ENCODE measurements around the gene ATP6V1E1. TPM values are rescaled to one million over a fixed set of nuclear protein-coding genes. Genes with fewer than 3 reads are reported as not detected.
"Not testable (repeated sequence)": the region's sequence is repeated elsewhere in the genome, so short reads cannot be mapped to it uniquely, and the experiment has no call there.

ATP6V1E1 gene
- total RNA-seq, 1 donor from 2014 or later: 102 TPM

DNA sequence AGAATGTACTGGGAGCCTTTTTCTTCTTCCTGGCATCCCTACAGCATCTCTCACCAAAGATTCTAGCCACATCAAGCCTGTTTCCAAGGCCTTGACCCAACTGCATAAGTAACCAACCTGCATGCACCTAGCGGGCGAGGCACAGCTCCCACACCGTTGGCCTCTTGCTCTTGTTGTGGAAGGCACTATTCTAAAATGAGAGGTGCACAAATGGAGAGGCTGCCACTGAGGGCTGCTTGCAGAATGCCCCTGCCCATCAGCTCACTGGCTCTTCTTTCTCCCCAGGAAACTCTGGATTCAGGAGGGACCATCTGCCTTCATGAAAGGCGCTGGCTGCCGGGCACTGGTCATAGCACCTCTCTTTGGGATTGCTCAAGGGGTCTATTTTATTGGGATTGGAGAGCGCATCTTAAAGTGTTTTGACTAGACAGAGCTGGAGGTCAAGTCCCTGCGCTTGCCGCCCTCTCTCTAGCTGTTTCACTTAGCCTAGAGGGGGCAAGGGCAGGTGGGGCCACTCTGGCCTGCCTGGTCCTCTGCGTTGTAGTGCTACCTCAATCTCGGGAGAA is 38.7 kb downstream of the ATP6V1E1 start:
- intact Hi-C loops (cut with DNase I): no loop called here
- DNase-seq (ENCODE audit: low spot score) (no peak), ATAC-seq (no peak)

DNA sequence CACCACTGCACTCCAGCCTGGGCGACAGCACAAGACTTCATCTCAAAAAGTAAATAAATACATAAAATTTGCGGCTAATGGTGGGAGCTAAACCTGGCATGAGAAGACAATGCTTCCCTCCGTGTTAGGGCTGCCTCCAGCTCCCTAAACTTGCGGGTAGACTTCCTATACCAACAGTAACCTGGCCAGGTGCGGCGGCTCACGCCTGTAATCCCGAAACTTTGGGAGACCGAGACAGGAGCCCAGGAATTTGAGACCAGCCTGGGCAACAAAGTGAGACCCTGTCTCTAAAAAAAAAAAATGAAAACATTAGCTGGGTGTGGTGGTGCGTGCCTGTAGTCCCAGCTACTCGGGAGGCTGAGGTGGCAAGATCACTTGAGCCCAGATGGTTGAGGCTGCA is 39.9 kb downstream of the ATP6V1E1 start:
- intact Hi-C loops (cut with DNase I): no loop called here
- no peak for ATAC-seq
- DNase-seq (ENCODE audit: low spot score): no peak

DNA sequence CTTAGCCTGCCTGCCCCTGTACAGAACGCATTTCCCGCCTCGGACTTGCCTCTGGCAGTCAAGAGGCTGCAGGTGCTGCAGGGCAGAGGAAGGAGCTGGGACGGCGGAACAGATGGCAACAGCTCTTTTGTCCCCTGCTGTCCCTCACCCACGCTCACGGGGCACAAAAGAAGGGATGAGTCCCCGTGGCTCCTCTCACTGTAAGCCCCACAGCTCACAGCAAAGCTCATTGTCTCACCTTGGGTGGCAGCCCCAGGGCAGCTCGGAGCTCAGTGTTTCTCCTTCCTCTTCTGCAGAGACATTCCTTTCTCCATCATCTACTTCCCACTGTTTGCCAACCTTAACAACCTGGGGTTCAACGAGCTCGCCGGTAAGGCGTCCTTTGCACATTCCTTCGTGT is 40.9 kb downstream of the ATP6V1E1 start:
- intact Hi-C loops (cut with DNase I): no loop called here
- ATAC-seq (no peak), DNase-seq (ENCODE audit: low spot score) (no peak)

DNA sequence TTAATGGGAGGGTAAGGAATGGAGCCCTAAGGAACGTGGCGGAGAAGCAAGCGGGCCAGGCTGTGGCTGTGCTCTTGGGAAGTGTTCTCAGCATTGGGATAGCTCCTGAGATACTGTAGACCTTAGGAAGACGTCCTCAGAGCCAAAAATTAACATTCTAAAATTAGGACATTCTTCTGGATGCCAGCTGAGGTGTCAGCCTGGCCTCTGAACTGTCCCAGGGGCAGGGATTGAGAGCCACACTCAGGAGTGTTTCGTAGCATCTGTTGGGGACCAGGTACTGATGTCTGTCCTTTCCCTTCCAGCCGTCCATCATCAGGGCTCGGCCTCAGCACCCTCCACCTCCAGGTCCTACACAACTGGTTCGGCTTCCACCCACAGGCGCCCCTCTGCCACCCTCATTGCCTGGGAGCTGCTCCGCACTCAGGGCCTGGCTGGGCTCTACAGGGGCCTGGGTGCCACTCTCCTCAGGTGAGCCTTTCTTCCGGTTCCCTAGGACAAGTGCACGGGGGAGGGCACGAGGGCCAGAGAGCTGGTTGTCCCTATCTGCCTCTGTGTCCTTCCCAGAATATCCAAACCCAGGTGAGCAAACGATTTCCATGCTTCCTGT is 41.6 kb downstream of the ATP6V1E1 start:
- intact Hi-C loops (cut with DNase I): no loop called here
- DNase-seq (ENCODE audit: low spot score) (no peak), ATAC-seq (no peak)

DNA sequence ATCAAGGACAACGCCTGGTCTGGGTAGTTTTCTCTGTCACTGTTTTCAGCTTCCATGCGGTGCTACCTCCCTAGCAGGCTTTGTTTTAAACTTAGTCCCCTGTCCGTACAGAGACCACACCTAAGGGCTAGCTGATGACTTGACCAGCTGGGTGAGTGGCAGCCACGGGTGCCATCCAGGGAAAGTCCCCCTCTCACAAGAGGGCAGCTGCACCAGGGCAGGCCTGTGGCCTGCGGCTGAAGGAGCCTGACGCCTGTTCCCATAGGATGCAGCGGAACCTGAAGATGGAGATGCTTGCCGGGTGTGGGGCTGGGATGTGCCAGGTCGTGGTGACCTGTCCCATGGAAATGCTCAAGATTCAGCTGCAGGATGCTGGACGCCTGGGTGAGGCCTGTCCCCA is 45.4 kb downstream of the ATP6V1E1 start:
- no peak for ATAC-seq
- intact Hi-C loops (cut with DNase I): no loop called here
- DNase-seq (ENCODE audit: low spot score): no peak

DNA sequence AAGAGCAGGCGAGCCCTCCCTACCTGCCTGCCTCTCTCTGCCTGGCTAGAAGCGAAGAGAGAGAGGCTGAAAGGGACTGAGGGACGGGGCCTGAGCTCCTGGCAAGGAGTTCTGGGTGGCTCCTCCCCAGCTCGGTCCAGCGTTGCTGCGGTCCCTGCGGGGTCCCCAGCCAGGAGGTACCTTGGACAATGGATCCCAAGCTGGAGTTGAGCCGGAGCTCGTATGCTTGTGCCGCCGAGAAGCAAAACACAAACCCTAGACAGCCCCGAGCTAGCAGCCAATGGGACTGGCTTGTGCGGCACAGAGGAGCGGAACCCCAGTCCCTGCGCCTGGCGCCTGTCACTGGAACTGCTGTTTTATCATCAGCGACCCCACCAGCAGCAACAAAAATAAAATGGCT is 46.9 kb downstream of the ATP6V1E1 start:
- no peak for DNase-seq (ENCODE audit: low spot score)
- no peak for ATAC-seq
- intact Hi-C loops (cut with DNase I): no loop called here

DNA sequence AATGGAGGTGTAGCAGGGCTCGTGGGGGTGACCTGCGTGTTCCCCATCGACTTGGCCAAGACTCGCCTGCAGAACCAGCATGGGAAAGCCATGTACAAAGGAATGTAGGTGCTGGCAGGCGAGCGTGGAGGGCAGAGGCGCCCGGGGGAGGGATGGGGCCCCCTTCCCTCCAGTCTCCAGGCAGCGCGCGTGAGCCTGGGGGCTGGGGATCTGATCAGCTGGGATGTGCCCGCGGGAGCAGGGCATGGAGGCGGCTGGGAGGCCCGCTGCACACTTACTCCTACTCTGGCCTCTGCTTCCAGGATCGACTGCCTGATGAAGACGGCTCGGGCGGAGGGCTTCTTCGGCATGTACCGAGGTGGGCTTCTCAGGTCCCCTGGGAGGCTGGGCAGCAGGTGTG is 47.5 kb downstream of the ATP6V1E1 start:
- ATAC-seq: no peak
- intact Hi-C loops (cut with DNase I): no loop called here
- DNase-seq (ENCODE audit: low spot score): no peak

DNA sequence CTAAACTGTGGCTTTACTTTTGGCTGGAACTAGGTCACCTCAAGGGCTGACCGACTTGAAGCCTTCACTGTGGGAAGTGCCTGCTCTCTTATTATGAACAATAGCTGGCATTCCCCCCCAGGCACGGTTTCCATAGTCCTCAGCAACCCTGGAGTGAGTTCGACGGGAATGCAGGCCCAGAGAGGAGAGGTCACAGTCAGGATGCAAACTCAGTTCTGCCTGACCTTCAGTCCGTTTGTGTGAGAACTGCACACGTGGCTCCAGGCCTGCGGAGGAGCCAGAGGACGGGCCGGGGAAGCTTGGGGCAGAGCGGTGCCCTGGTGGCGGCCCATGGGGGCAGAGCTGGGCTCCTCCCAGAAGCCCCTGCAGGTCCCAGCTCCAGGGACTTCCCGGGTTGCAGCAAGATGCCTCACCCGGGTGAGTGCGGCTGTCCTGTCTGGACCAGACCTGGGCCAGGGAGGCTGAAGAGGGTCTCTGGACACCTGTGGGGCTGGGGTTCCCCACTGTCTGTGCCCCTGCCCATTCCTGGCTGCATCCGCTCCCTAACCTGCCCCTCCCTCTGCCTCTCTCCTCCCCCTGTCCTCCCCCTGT is 48.0 kb downstream of the ATP6V1E1 start:
- no peak for ATAC-seq
- intact Hi-C loops (cut with DNase I): no loop called here

DNA sequence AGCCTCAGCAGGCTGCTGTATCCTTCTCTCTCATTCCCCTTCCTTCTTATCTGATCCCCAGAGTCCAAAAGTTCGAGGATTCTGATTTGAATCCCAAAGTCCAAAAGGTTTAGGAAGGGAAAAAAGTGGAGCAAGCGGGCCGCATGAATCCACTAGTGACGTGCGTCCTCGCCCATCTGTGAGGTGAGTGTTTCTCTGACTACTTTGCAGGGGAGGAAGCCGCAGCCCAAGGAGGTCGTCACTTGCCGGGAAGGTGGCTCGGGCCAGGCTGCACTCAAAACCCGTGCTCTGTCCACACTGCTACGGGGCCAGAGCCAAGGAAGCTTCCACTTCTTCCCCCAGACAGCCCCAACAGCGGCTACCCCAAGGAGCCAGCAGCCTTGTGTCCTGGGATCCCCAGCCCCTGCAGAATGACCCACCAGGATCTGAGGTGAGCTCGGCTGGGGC is 49.0 kb downstream of the ATP6V1E1 start:
- intact Hi-C loops (cut with DNase I): no loop called here
- no peak for DNase-seq (ENCODE audit: low spot score)
- ATAC-seq: no peak

More for the DNA sequence above, 48.0 kb downstream of the ATP6V1E1 start:
- DNase-seq (ENCODE audit: low spot score): no peak

DNA sequence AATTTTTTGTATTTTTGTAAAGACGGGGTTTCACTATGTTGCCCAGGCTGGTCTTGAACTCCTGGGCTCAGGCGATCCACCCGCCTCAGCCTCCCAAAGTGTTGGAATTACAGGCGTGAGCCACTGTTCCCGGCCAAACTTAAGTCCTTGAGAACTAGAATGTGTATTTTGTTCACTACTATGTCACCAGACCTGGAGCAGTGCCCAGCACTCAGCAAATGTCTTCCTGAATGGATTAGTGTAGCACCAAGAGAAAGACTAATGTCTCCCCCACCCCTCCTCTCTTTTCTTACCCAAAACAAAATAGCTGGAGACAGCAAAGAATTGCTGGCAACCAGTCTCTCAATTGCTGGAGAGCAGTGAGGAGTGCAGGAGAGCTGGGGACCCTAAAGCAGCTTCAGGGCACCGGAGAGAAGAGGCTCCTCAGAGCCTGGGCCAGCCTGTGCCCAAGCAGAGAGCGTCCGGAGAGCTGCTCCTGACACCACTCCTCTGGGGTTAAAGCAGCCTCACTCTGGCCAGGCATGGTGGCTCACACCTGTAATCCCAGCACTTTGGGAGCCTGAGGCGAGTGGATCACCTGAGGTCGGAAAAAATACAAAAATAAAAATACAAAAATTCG is 50.3 kb downstream of the ATP6V1E1 start:
- ATAC-seq: peak; percentile 64
- intact Hi-C loops (cut with DNase I): no loop called here

DNA sequence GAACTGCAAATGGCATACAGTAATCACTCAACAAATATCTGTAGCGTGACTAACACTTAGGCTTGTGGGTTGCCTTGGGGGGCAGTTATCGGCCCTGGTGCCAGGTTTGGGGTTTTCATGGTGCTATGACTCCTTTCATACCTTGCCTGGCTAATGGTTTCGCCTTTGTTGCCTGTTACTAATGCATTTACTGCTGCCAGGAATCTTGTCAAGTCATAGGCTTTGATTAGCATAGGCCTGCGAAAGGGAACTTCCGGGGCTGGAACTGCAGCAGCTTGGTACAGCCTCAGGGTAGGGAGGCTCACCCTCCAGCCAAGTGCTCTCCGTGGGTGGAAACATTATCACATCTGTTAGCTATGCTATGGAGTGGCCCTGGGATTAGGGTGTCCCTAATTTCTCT is 52.1 kb downstream of the ATP6V1E1 start:
- no peak for DNase-seq (ENCODE audit: low spot score)

More for the DNA sequence above, 50.3 kb downstream of the ATP6V1E1 start:
- peak; percentile 75 for DNase-seq (ENCODE audit: low spot score)

DNA sequence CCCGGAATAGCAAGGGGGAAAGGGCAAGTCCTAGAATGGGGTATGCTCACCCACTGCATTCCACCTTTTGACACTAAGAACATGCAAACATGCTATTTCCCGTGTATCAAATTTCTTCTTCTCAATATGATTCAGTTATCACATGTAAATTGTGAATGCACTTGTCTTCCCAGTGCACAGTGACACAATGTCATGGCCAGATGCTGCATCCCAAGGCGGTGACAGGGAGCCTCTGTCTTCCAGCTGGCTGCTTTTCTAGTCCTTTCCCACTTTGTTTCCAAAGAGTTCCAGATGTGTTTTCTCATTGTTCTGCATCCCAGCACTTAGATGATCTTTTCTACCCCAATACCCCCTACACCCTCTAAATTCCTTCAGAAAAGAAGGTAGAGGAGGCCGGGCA is 52.9 kb downstream of the ATP6V1E1 start:
- intact Hi-C loops (cut with DNase I): no loop called here
- DNase-seq (ENCODE audit: low spot score): no peak
- no peak for ATAC-seq

More for the DNA sequence above, 52.1 kb downstream of the ATP6V1E1 start:
- intact Hi-C loops (cut with DNase I): no loop called here
- no peak for ATAC-seq

DNA sequence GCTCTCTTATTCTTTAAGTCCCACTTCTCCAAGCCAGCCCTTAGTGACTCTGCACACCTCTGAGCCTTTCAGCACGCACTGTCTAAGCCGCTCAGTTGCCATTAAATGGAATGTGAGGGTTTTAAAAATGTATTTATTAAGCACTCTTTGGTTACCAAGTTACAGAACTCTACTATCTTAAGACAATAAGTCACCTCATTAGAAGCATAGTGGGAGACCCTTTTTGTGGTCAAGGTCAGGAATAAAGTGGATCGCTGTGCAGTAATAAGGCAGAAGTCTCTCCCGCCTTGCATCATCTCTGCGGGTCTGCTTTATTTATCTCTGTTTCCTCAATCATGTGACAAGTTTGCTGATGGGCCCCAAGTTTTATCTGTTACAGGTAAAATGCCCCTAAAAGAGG is 53.4 kb downstream of the ATP6V1E1 start:
- ATAC-seq (no peak), DNase-seq (ENCODE audit: low spot score) (no peak)

DNA sequence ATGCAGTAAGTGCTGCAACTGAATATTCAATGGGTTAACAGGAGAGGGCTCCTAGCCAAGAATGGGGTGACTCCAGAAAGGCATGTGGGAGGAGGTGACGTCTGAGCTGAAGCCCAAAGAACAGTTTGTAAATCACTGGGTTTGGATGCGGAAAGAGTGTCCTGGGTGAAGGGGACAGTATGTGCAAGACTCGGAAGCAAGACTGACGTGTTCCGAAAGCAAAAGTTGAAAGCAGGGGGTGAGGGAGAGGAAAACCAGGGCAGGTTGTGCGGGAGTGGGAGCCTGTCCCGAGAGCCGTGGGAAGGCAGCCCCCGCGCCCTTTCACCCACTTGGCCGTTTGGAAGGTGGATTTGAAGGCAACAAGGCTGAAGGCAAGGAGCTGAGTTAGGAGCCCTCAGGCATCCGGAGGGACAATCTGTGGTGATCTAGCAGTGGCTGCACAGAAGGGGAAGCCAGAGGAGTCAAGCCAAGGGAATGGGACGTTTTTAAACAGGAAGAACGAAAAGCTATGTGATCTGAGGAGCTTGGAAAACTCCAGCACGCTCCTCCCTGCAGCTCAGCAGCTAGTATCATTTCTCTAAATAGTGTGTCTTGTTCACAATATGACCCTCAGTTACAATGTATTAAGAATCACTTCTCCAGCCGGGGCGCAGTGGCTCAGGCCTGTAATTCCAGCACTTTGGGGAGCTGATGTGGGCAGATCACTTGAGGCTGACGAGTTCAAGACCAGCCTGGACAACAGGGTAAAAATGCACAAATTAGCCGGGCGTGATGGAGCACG is 57.5 kb downstream of the ATP6V1E1 start:
- DNase-seq (ENCODE audit: low spot score): peak; percentile 67
- intact Hi-C loops (cut with DNase I): no loop called here
- peak; percentile 92 for ATAC-seq

More for the DNA sequence above, 53.4 kb downstream of the ATP6V1E1 start:
- intact Hi-C loops (cut with DNase I): no loop called here

DNA sequence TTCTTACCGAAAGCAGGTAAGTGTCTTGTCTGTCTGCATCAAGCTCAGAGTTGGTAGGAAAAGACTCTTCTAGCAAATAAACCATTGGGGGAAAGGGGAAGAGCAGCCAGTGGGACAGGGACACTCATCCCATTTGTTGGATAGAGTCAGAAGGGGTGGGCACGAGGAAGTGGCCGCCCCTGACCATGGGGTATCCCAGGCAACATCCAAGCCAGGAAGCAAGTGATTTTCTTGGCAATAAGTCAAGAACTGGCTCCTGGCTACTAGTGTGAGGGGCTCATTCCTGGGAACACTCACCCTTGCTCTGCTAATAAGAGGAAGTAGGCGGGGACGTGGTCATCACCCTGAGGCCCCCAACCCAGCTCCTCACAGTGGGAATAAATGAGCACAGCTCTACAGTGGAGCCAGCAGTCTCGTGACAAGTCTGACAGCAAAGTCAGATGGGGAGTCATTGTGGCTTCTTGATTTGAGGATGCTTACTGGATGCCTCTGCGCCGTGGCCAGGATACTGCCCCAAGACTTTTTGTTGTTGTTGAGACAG is 58.5 kb downstream of the ATP6V1E1 start:
- intact Hi-C loops (cut with DNase I): no loop called here
- peak; percentile 47 for ATAC-seq
- no peak for DNase-seq (ENCODE audit: low spot score)

DNA sequence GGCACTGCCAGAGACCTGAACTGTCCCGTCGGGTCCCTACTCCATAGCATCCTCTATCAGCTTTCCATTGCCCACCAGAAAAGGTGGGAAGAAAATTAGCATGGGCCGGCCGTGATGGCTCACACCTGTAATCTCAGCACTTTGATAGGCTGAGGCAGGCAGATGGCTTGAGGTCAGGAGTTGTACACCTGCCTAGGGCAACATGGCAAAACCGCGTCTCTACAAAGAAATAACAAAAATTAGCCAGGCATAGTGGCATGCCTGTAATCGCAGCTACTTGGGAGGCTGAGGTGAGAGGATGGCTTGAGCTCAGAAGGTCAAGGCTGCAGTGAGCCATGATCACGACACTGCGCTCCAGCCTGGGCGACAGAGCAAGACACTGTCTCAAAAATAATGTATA is 61.8 kb downstream of the ATP6V1E1 start:
- ATAC-seq (no peak), DNase-seq (ENCODE audit: low spot score) (no peak)
- intact Hi-C loops (cut with DNase I): no loop called here

DNA sequence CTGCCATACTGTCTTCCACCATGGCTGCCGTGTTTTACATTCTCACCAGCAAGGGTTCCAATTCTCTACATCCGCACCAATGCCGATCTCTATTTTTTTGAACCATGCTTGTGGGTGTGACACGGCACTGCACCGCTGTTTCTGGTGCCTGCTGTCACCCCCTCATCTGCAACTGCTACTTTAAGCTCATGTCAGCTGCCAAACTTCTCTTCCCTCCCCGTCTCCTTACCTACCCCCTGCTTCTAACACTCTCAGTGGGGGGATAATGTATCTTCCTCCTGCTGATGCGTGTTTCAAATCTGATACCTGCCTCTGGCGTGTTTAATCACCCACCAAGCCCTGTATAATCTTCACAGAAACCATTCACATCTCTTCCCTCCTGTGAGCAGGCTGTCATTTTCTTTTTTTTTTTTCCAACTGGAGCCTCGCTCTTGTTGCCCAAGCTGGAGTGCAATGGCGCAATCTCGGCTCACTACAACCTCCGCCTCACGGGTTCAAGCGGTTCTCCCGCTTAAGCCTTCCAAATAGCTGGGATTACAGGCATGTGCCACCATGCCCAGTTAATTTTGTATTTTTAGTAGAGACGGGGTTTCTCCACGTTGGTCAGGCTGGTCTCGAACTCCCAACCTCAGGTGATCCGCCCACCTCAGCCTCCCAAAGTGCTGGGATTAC is 62.4 kb downstream of the ATP6V1E1 start:
- DNase-seq (ENCODE audit: low spot score); intact Hi-C loops (cut with DNase I); ATAC-seq: not testable (repeated sequence)

DNA sequence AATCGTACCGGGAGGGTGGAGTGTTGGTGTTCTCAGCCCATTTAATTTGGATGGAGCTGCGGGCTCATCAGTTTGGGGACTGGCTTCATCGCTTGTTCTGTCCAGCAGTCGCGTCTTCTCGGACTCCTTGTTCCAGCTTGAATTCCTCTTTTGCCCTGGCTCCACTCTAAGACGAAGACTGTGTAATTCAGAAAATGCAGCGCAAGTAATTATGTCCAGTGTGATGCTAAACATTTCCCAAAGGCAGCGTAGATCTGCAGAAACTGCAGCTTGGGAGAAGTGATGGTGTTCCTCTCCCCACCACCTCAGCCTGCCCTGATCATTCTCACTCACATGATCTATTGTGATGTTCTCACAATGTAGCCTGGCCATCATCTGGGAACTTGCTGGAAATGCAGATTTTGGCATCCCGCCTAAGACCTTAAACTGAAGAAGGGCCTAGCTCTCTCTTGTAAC is 64.6 kb downstream of the ATP6V1E1 start:
- intact Hi-C loops (cut with DNase I): no loop called here
- ATAC-seq (peak; percentile 80), DNase-seq (ENCODE audit: low spot score) (no peak)

Data from sciatic nerve (tissue), 2 donors.